Chondrocyte (in vitro differentiated cells): ENCODE results near the gene ENPEP. TPM values are rescaled to one million over a fixed set of nuclear protein-coding genes. Genes with fewer than 3 reads are reported as not detected.

Experiments used
- DNase-seq: peaks from one replicate; pipeline ENCODE4 v3.0.0; 2021; ENCODE audit warnings: mixed read lengths, low spot score
- H3K27ac Mint-ChIP-seq: one replicate; pipeline ENCODE4 v1.8.0; 2021; ENCODE audit warnings: mild to moderate bottlenecking, moderate library complexity, mixed read lengths; ENCODE audit not compliant: unreplicated experiment
- H3K27me3 Mint-ChIP-seq: 2 replicates; pipeline ENCODE4 v1.8.0; 2021; ENCODE audit warnings: low read depth, mixed read lengths
- H3K36me3 Mint-ChIP-seq: 2 replicates; pipeline ENCODE4 v1.8.0; 2021; ENCODE audit warnings: low read depth, mixed read lengths
- H3K4me1 Mint-ChIP-seq: 2 replicates; pipeline ENCODE4 v1.8.0; 2021; ENCODE audit warnings: low read depth, mild to moderate bottlenecking, mixed read lengths
- H3K4me3 Mint-ChIP-seq: one replicate; pipeline ENCODE4 v1.8.0; 2021; ENCODE audit warnings: mild to moderate bottlenecking, moderate library complexity, mixed read lengths; ENCODE audit not compliant: unreplicated experiment
- H3K9me3 Mint-ChIP-seq: 2 replicates; pipeline ENCODE4 v1.8.0; 2021; ENCODE audit warnings: low read depth, mixed read lengths
- total RNA-seq: library from RNA; stranded (reverse); gene quantifications from 3 replicates; pipeline ENCODE4 v1.2.1, GENCODE V29; 2021
- TF ChIP-seq, protein P1 (sequence below): fragments of 200-600 bp; sonication (generic); IDR thresholded peaks from 2 replicates; pipeline ENCODE4 v1.5.0; 2021; ENCODE audit warnings: antibody characterized with exemption, mild to moderate bottlenecking, moderate library complexity

The ENPEP gene
- total RNA-seq, 1 donor from 2014 or later: 2.2 TPM

DNA sequence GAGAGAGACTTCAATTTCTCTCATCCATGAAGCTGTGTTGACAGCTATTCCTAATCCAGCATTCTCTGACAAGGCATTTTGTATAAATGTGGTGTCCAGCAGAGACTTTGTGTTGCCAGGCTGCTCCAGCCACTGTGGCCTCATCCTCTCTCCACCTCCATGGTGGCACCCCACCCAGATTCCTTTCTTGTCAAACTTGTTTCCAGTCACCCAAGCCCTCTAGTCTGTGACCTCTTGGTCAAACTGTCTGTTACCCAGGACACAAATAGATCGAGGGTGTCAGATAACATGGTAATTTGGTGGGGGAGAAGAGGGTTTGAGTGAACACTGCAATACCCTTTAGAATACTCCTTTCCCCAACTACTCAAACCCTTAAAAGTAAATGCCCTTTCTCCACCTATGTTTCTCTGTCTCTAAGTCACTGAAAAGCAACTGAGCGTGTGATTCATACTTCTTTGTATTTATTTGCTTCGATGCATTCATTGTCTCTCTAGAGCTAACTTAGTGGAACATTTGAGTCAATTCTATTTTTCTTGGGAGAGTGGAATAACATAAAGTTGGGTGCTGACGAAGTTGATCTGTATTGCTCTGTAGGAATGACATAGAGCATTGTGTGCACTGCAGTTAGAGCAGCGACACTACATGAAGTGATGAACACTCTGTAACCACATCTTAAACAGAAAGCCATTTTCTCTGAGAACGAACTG is 133.2 kb downstream of the ENPEP start:
- Mint-ChIP-seq H3K27me3 (peaks cover 51% of the 10 kb centered on the region), H3K4me3 (no peak overlapping the region), H3K9me3 (no peaks in the 10 kb centered on the region), H3K4me1 (no peaks in the 10 kb centered on the region), H3K36me3 (no peaks in the 10 kb centered on the region), H3K27ac (no peak overlapping the region)
- TF ChIP-seq, protein P1, sequence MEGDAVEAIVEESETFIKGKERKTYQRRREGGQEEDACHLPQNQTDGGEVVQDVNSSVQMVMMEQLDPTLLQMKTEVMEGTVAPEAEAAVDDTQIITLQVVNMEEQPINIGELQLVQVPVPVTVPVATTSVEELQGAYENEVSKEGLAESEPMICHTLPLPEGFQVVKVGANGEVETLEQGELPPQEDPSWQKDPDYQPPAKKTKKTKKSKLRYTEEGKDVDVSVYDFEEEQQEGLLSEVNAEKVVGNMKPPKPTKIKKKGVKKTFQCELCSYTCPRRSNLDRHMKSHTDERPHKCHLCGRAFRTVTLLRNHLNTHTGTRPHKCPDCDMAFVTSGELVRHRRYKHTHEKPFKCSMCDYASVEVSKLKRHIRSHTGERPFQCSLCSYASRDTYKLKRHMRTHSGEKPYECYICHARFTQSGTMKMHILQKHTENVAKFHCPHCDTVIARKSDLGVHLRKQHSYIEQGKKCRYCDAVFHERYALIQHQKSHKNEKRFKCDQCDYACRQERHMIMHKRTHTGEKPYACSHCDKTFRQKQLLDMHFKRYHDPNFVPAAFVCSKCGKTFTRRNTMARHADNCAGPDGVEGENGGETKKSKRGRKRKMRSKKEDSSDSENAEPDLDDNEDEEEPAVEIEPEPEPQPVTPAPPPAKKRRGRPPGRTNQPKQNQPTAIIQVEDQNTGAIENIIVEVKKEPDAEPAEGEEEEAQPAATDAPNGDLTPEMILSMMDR: no peak
- DNase-seq: no peak

DNA sequence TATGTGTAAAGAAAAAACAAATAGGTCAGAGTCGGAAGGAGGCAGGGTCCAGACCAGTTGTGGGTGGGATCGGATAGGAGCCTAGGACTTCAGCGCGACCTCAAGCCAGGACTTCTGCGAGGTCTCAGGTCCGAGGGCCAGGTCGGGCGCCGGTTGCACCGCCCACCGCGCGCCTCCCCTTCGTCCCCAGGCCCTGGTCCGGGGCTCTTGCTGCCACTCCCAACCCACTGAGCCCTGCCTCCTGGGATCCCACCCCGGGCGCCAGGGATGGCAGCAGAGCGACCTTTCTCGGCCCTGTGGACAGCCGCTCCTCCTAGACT is 134.6 kb downstream of the ENPEP start:
- DNase-seq: no peak
- TF ChIP-seq, protein P1: no peak
- peaks cover 3% of the 10 kb centered on the region for H3K36me3 Mint-ChIP-seq
- no peak overlapping the region for H3K27ac Mint-ChIP-seq
- H3K27me3 Mint-ChIP-seq: peaks cover 58% of the 10 kb centered on the region
- no peaks in the 10 kb centered on the region for H3K9me3 Mint-ChIP-seq
- H3K4me1 Mint-ChIP-seq: no peaks in the 10 kb centered on the region
- H3K4me3 Mint-ChIP-seq: no peak overlapping the region

DNA sequence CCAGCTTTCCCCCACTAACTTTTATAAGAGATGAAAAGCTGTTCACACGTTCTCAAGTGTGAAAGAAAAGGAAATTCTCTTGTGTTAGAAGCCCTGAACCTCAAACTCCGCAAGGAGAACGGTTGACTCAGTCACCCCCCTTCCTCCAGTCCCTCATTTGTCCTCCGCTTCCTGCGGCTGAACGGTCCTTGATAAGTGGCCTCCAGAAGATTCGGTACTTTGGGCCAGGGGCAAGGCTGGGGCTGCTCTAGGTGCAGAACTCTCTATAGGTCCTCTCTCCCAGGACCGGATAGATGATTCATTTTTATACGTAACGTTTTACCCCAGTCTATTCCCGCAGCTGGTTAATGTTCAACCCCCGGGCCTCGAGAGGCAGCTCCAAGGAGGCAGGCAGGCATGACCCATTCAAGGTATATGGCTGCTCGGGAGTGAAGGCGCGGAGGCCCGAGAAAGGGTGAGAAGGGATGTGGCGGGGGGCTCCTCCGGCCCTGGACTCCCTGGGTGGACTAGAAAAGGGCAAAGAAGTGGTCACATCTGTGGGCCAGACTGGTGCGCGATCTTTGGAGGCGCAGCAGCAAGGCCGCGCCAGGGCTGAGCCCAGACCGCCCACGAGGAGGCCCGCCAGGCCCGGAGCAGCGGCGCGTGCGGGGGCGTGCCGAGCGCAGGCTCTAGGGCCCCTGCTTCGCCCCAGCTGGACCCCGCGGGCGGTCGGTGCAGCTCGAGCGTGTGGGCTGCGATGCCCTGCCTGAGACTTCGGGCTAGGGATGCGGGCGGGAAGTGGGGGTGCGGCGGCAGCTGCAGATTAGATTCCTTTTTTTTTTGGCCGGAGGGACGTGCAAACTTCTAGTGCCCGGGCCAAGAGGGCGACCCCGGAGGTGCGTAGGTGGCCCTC is 135.2 kb downstream of the ENPEP start:
- H3K36me3 Mint-ChIP-seq: peaks cover 3% of the 10 kb centered on the region
- no peak overlapping the region for H3K27ac Mint-ChIP-seq
- TF ChIP-seq, protein P1: no peak
- peaks cover 1% of the 10 kb centered on the region for H3K4me1 Mint-ChIP-seq
- H3K27me3 Mint-ChIP-seq: peaks cover 64% of the 10 kb centered on the region
- DNase-seq: no peak
- H3K9me3 Mint-ChIP-seq: no peaks in the 10 kb centered on the region
- H3K4me3 Mint-ChIP-seq: no peak overlapping the region

DNA sequence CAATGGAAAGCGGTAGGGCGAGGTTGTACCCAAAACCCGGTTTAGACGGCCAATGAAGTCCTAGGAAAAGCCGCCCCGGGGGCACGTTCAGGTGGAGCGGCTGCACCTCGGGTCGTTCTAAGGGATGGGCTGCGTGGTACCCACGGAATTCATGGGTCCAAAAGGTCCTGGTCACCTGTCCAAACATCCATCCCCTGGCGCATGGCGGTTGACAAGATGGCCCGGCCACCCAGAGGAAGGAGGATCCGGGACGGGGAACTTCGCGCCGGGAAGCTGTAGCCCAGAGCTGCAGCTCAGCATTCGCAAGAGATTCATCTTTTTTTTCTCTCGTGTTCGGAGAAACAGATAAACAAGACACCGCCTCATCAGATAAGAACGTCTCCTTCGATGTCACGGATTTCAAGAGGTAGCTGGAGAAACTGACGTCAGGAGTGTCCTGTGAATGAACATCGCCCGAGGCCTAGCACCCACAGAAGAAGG is 136.1 kb downstream of the ENPEP start:
- TF ChIP-seq, protein P1: no peak
- Mint-ChIP-seq H3K4me1 (peaks cover 5% of the 10 kb centered on the region), H3K4me3 (no peak overlapping the region), H3K27me3 (peaks cover 72% of the 10 kb centered on the region), H3K27ac (no peak overlapping the region), H3K36me3 (peaks cover 3% of the 10 kb centered on the region), H3K9me3 (no peaks in the 10 kb centered on the region)
- no peak for DNase-seq

DNA sequence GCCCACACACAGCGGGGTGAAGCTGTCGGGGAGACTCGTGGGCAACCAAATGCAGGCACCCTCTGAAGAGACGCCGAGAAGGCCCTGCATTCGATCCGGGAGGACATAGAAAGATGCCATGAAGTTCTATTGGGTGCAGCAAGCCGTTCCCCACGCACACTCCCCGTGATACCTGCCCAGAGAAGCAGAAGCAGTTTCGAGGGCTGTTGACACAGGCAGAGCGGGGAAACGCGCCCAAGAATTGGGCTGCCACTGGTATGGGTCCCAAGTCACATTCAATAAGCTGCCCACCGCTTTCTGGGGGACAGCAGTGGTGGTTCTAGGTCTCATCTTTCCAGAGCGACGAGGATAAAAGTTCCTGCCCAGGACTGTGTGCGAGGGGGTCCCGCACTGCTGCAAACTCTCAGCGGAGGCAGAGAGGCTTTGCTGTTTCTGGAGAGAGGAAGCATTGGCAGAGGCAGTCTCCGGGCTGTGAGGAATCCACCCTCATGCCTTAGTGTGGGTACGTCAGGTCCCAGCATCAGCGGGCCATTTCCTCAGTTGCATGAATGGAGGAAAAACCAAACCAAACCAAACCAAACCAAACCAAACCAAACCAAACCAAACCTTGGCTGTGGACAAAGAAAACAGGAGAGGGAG is 136.8 kb downstream of the ENPEP start:
- TF ChIP-seq, protein P1: no peak
- Mint-ChIP-seq H3K36me3 (peaks cover 3% of the 10 kb centered on the region), H3K4me1 (peaks cover 5% of the 10 kb centered on the region), H3K9me3 (no peaks in the 10 kb centered on the region), H3K27me3 (peaks cover 78% of the 10 kb centered on the region), H3K4me3 (no peak overlapping the region), H3K27ac (no peak overlapping the region)
- DNase-seq: no peak
